ENCODE data around the gene NTMT1. TPM values are rescaled to one million over a fixed set of nuclear protein-coding genes. Genes with fewer than 3 reads are reported as not detected.
"Not testable (repeated sequence)": the region's sequence is repeated elsewhere in the genome, so short reads cannot be mapped to it uniquely, and the experiment has no call there.

Gene NTMT1
- total RNA-seq, 4 donors from 2014 or later: 1.8 to 30.8 (median 21.6) TPM

GRCh38 chr9:129656795-129657390, 30.9 kb downstream of the NTMT1 start:
- Histone ChIP-seq H3K27me3 (no peaks in the 10 kb centered on the region), H3K27ac (no peak overlapping the region)
- intact Hi-C loops (cut with DNase I; ENCODE audit: low total_unique reads): loop anchor here (10.0 kb wide), 1 partner anchor 68 kb away; no protein-coding TSS in a partner anchor

GRCh38 chr9:129661029-129661428, 35.1 kb downstream of the NTMT1 start:
- DNase-seq: no peak
- Histone ChIP-seq H3K27ac (no peak overlapping the region), H3K9me3 (no peaks in the 10 kb centered on the region), H3K4me3 (no peak overlapping the region), H3K36me3 (no peaks in the 10 kb centered on the region), H3K27me3 (no peaks in the 10 kb centered on the region), H3K4me1 (no peaks in the 10 kb centered on the region)
- TF ChIP-seq CTCF (IDR thresholded peaks at IDR 0.05) (no peak), POLR2A (IDR thresholded peaks at IDR 0.05) (no peak)
- intact Hi-C loops (cut with DNase I; ENCODE audit: low total_unique reads): no loop called here

More at GRCh38 chr9:129656795-129657390, 30.9 kb downstream of the NTMT1 start:
- no peak for TF ChIP-seq POLR2A (IDR thresholded peaks at IDR 0.05)
- no peak for TF ChIP-seq CTCF (IDR thresholded peaks at IDR 0.05)
- Histone ChIP-seq H3K36me3 (no peaks in the 10 kb centered on the region), H3K4me3 (no peak overlapping the region), H3K9me3 (no peaks in the 10 kb centered on the region), H3K4me1 (no peaks in the 10 kb centered on the region)
- no peak for DNase-seq

GRCh38 chr9:129662239-129662638, 36.3 kb downstream of the NTMT1 start:
- DNase-seq; H3K4me3 ChIP-seq; H3K36me3 ChIP-seq; intact Hi-C loops (cut with DNase I; ENCODE audit: low total_unique reads); H3K27ac ChIP-seq; H3K9me3 ChIP-seq; H3K4me1 ChIP-seq; H3K27me3 ChIP-seq: not testable (repeated sequence)

DNA sequence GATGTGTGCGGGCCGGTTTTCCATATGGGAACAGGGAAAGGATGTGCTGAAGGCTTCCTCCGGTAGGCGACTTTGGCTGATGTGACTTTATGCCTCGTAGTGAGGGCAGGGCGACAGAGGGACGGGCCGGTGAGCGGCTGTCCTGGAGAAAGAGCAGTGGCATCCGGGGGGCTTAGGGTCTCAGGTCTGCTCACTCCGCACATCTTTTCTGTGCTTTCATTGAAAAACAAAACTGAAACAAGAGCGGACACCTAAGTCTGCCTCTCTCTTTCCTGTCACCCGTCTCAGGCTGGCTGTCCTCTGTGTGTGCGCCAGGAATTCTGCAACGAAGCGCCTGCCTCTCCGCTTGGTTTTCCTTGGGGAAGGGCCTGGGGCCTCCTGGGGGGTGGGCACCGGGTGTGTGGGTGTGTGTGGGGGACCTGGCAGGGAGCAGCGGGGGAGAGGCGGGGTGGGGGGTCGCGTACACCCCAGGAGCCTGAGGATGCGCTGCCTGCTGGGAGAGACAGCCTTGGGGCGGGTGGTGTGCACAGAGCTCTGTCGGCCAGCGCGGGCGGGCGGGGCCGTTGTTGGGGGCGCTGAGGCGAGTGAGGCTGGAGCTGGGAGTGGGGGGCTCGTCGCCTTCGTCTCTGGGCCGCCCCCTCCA, 38.9 kb downstream of the NTMT1 start:
- H3K27ac ChIP-seq: no peak overlapping the region
- H3K27me3 ChIP-seq: peaks cover 0 to 5% of the 10 kb centered on the region in 2 donors
- H3K4me1 ChIP-seq: no peaks in the 10 kb centered on the region
- TF ChIP-seq CTCF (IDR thresholded peaks at IDR 0.05) (no peak), POLR2A (IDR thresholded peaks at IDR 0.05) (no peak)
- no peak for DNase-seq
- intact Hi-C loops (cut with DNase I; ENCODE audit: low total_unique reads): no loop called here
- peak overlapping the region; percentile 15 to 36 for H3K4me3 ChIP-seq
- H3K9me3 ChIP-seq: no peaks in the 10 kb centered on the region
- H3K36me3 ChIP-seq: no peaks in the 10 kb centered on the region

DNA sequence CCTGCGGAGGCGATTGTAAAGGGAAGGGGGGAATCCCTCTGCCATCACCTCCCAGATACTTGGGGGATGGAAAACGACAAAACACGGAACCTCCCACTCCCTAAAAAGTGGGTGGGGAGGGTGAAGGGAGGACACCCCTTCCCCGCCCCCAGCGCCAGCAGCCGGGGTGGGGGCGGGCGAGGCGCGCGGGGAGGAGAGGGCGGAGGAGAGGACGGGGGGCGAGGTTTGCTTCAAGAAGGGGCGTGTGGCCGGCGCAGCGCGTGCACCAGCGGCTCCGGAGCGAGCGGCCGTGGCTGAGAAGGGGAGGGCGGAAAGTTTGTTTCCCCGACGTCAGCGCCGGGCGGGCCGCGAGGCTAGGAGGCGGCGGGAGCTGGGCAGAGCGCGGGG, 39.4 kb downstream of the NTMT1 start, which contains the start of gene PRRX2:
Gene PRRX2, plus strand, starts transcription at position 259 of the 387 bp plus-strand sequence. CDS start 221 bp downstream, outside the sequence.
- Histone ChIP-seq H3K27ac (no peak within 1 kb of the TSS), H3K4me3 (peak within 1 kb of the TSS; percentile 15 to 36), H3K36me3 (no peaks in the 10 kb centered on the region), H3K9me3 (no peaks in the 10 kb centered on the region), H3K4me1 (no peaks in the 10 kb centered on the region), H3K27me3 (peaks cover 0 to 5% of the 10 kb centered on the region in 2 donors)
- no peak for TF ChIP-seq CTCF (IDR thresholded peaks at IDR 0.05)
- TF ChIP-seq POLR2A (IDR thresholded peaks at IDR 0.05): no peak
- intact Hi-C loops (cut with DNase I; ENCODE audit: low total_unique reads): no loop called here
- DNase-seq: peak in 1 of 2 donors; percentile 39
